Measurements from ENCODE around the gene CDKL1. TPM values are rescaled to one million over a fixed set of nuclear protein-coding genes. Genes with fewer than 3 reads are reported as not detected.

Gene CDKL1
- total and polyA plus RNA-seq, 2 experiments from 2014 or later, result 1.9 to 13.1 TPM

GRCh38 chr14:50402965-50403364 is 6.3 kb upstream of the CDKL1 start:
- Histone ChIP-seq H3K4me1 (ENCODE audit: insufficient read depth) (peaks cover 5% of the 10 kb centered on the region), H3K27ac (peak overlapping the region; percentile 36), H2AFZ (no peak overlapping the region), H3K4me2 (no peak overlapping the region), H3K36me3 (replicated peaks; ENCODE audit: insufficient read depth, low read depth) (no peaks in the 10 kb centered on the region), H3K9me3 (ENCODE audit: low read depth) (no peaks in the 10 kb centered on the region), H3K27me3 (no peaks in the 10 kb centered on the region), H3K4me3 (no peak overlapping the region), H4K20me1 (ENCODE audit: insufficient read depth, poor library complexity, severe bottlenecking) (no peaks in the 10 kb centered on the region), H3K79me2 (no peaks in the 10 kb centered on the region), H3K9me2 (replicated peaks; ENCODE audit: insufficient read depth) (no peaks in the 10 kb centered on the region)
- 91% methylated on average over 1 of the region's 1 CpG for WGBS (ENCODE audit: low lambda C conversion rate, missing lambda C conversion rate)
- TF ChIP-seq EZH2 (IDR thresholded peaks at IDR 0.05; ENCODE audit: borderline replicate concordance) (no peak), EZH2phosphoT487 (IDR thresholded peaks at IDR 0.05; ENCODE audit: low read depth, severe bottlenecking, unreplicated experiment) (no peak), CTCF (IDR thresholded peaks at IDR 0.05; ENCODE audit: poor library complexity) (no peak)
- DNase-seq (ENCODE audit: low spot score), result no peak

- Histone ChIP-seq H3K36me3 (replicated peaks; ENCODE audit: insufficient read depth, low read depth) (no peaks in the 10 kb centered on the region), H3K9me2 (replicated peaks; ENCODE audit: insufficient read depth) (no peaks in the 10 kb centered on the region), H3K27me3 (no peaks in the 10 kb centered on the region), H3K9me3 (ENCODE audit: low read depth) (no peaks in the 10 kb centered on the region), H3K4me1 (ENCODE audit: insufficient read depth) (peaks cover 14% of the 10 kb centered on the region), H3K4me2 (no peak overlapping the region), H2AFZ (no peak overlapping the region), H4K20me1 (ENCODE audit: insufficient read depth, poor library complexity, severe bottlenecking) (no peaks in the 10 kb centered on the region), H3K27ac (no peak overlapping the region), H3K4me3 (no peak overlapping the region), H3K79me2 (no peaks in the 10 kb centered on the region)
- no peak for DNase-seq (ENCODE audit: low spot score)
- WGBS (ENCODE audit: low lambda C conversion rate, missing lambda C conversion rate), result 98% methylated on average over 2 of the region's 2 CpGs
- TF ChIP-seq EZH2phosphoT487 (IDR thresholded peaks at IDR 0.05; ENCODE audit: low read depth, severe bottlenecking, unreplicated experiment) (no peak), CTCF (IDR thresholded peaks at IDR 0.05; ENCODE audit: poor library complexity) (no peak), EZH2 (IDR thresholded peaks at IDR 0.05; ENCODE audit: borderline replicate concordance) (no peak)
These were observed 3.8 kb upstream of the CDKL1 start for GRCh38 chr14:50400461-50400860.

GRCh38 chr14:50399251-50400032 is 2.8 kb upstream of the CDKL1 start:
- no peaks in the 10 kb centered on the region for H4K20me1 ChIP-seq (ENCODE audit: insufficient read depth, poor library complexity, severe bottlenecking)
- H3K4me1 ChIP-seq (ENCODE audit: insufficient read depth), result peaks cover 20% of the 10 kb centered on the region
- no peak overlapping the region for H2AFZ ChIP-seq
- no peaks in the 10 kb centered on the region for H3K79me2 ChIP-seq
- no peak overlapping the region for H3K4me2 ChIP-seq
- no peak for TF ChIP-seq EZH2 (IDR thresholded peaks at IDR 0.05; ENCODE audit: borderline replicate concordance)
- no peak for TF ChIP-seq CTCF (IDR thresholded peaks at IDR 0.05; ENCODE audit: poor library complexity)
- no peak for TF ChIP-seq EZH2phosphoT487 (IDR thresholded peaks at IDR 0.05; ENCODE audit: low read depth, severe bottlenecking, unreplicated experiment)
- no peak overlapping the region for H3K4me3 ChIP-seq
- 78% methylated on average over 6 of the region's 6 CpGs for WGBS (ENCODE audit: low lambda C conversion rate, missing lambda C conversion rate)
- H3K27me3 ChIP-seq, result no peaks in the 10 kb centered on the region
- H3K9me3 ChIP-seq (ENCODE audit: low read depth), result no peaks in the 10 kb centered on the region
- no peak overlapping the region for H3K27ac ChIP-seq
- peak; percentile 37 for DNase-seq (ENCODE audit: low spot score)
- H3K9me2 ChIP-seq (replicated peaks; ENCODE audit: insufficient read depth), result no peaks in the 10 kb centered on the region
- no peaks in the 10 kb centered on the region for H3K36me3 ChIP-seq (replicated peaks; ENCODE audit: insufficient read depth, low read depth)
